ENCODE data around the gene ZNF341.

DNA sequence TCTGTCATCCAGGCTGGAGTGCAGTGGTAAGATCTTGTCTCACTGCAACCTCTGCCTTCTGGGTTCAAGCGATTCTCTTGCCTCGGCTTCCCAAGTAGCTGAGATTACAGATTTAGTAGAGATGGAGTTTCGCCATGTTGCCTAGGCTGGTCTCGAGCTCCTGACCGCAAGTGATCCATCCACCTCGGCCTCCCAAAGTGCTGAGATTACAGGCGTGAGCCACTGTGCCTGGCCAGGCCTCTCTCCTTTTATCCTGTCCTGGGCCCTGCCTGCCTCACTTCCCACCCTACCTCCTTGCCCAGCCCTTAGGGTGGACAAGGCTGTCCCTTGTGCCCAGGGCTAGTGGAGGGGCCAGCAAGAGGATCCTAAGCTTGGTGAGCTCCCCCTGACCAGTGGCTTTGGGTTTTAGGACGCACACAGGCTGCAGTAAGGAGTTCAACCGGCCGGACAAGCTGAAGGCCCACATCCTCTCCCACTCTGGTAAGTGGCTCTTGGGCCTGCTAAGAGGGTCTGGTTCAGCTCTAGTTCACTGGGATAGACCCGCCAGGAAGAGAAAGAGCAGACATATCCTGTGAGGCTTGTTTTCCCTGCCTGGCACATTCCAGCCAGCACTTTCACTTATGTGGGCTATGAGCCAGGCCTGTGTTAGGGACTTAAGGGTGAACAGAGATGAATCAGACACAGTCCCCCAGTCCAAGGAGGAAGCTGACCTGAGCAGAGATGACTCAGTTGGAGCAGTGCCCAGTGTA is 57.5 kb downstream of the ZNF341 start:
- TF ChIP-seq, protein P1, sequence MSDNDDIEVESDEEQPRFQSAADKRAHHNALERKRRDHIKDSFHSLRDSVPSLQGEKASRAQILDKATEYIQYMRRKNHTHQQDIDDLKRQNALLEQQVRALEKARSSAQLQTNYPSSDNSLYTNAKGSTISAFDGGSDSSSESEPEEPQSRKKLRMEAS (IDR thresholded peaks at IDR 0.05): no peak
- TF ChIP-seq SP1 (IDR thresholded peaks at IDR 0.05; ENCODE audit: low read depth, low read length) (no peak), TAF1 (IDR thresholded peaks at IDR 0.05; ENCODE audit: low read depth, low read length) (no peak)
- TF ChIP-seq, protein P2, sequence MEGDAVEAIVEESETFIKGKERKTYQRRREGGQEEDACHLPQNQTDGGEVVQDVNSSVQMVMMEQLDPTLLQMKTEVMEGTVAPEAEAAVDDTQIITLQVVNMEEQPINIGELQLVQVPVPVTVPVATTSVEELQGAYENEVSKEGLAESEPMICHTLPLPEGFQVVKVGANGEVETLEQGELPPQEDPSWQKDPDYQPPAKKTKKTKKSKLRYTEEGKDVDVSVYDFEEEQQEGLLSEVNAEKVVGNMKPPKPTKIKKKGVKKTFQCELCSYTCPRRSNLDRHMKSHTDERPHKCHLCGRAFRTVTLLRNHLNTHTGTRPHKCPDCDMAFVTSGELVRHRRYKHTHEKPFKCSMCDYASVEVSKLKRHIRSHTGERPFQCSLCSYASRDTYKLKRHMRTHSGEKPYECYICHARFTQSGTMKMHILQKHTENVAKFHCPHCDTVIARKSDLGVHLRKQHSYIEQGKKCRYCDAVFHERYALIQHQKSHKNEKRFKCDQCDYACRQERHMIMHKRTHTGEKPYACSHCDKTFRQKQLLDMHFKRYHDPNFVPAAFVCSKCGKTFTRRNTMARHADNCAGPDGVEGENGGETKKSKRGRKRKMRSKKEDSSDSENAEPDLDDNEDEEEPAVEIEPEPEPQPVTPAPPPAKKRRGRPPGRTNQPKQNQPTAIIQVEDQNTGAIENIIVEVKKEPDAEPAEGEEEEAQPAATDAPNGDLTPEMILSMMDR (IDR thresholded peaks at IDR 0.05; ENCODE audit: control extremely low read depth in 1 of 3, insufficient read depth in 1 of 3, low read depth in 1 of 3, low read length in 3 of 3): no peak

Data from H1 (cell line).